ENCODE measurements around the gene HSD17B3. TPM values are rescaled to one million over a fixed set of nuclear protein-coding genes. Genes with fewer than 3 reads are reported as not detected.

Gene HSD17B3
- total RNA-seq, 1 experiment from 2014 or later: not detected

DNA sequence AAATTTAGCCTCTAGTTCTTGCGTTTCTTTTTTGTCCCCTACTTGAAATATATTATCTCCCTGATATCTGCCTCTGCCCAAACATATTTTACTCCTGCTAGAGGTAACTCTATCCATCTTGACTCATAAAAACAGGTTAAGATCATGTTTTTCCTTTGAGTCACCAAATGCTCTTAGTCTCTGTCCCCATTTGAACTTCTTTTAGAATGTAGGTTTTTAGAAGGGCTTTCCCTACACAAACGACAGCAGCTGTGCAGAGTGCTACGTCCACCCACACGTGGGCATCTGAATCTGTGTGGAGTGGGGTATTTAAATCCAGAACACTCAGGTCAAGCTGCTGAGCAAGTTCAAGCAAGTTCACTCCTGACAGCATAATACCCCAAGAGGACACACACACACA, 2.2 kb downstream of the HSD17B3 start:
- BruUV-seq (replicated peaks): no TSS peak
- peak; percentile 12 to 81 for DNase-seq
- intact Hi-C loops (cut with micrococcal nuclease; ENCODE audit: unreplicated experiment): no loop called here

DNA sequence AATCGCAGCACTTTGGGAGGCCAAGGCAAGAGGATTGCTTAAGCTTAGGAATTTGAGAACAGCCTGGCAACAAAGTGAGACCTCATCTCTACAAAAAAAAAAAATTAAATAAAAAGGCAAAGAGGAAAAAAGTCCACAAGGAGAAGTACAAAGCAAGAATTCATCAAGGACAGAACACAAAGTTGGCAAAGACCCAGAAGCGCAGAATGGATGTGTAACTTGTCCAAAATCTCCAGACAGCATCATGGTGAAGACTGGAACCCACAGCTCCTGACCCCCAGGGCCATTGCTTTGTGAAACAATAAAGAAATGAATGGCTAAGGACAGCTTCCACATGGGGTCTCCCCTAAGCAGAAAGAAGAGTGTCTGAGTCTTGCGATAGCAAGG, 7.8 kb downstream of the HSD17B3 start:
- Histone ChIP-seq H3K36me3 (ENCODE audit: low read depth) (no peaks in the 10 kb centered on the region), H3K9me3 (ENCODE audit: insufficient read depth, low read depth) (no peaks in the 10 kb centered on the region), H3K27ac (no peak overlapping the region), H3K4me1 (replicated peaks; ENCODE audit: insufficient read depth) (peaks cover under 1% of the 10 kb centered on the region; the same call in 1 of the 2 replicates), H3K4me3 (no peak overlapping the region), H3K4me2 (no peak overlapping the region), H2AFZ (no peak overlapping the region), H3K9me2 (ENCODE audit: insufficient read depth) (no peaks in the 10 kb centered on the region), H3F3A (ENCODE audit: insufficient read depth, low read depth) (no peaks in the 10 kb centered on the region), H3K79me2 (ENCODE audit: low read depth) (no peaks in the 10 kb centered on the region), H4K20me1 (ENCODE audit: insufficient read depth) (no peaks in the 10 kb centered on the region), H3K27me3 (ENCODE audit: insufficient read depth, low read depth) (no peaks in the 10 kb centered on the region)
- TF ChIP-seq EZH2 (IDR thresholded peaks at IDR 0.05; ENCODE audit: low read depth): no peak
- TF ChIP-seq, protein P1, sequence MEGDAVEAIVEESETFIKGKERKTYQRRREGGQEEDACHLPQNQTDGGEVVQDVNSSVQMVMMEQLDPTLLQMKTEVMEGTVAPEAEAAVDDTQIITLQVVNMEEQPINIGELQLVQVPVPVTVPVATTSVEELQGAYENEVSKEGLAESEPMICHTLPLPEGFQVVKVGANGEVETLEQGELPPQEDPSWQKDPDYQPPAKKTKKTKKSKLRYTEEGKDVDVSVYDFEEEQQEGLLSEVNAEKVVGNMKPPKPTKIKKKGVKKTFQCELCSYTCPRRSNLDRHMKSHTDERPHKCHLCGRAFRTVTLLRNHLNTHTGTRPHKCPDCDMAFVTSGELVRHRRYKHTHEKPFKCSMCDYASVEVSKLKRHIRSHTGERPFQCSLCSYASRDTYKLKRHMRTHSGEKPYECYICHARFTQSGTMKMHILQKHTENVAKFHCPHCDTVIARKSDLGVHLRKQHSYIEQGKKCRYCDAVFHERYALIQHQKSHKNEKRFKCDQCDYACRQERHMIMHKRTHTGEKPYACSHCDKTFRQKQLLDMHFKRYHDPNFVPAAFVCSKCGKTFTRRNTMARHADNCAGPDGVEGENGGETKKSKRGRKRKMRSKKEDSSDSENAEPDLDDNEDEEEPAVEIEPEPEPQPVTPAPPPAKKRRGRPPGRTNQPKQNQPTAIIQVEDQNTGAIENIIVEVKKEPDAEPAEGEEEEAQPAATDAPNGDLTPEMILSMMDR (conservative IDR thresholded peaks at IDR 0.05): no peak
- intact Hi-C loops (cut with micrococcal nuclease; ENCODE audit: unreplicated experiment): no loop called here
- no peak for DNase-seq
- ChIA-PET POLR2A (ENCODE audit: unreplicated experiment) (no interaction called here), CTCF (no interaction called here)
- BruUV-seq (replicated peaks): no TSS peak

More for the DNA sequence above, 2.2 kb downstream of the HSD17B3 start:
- Histone ChIP-seq H3K4me2 (peak overlapping the region; percentile 42; the same call in 1 of the 2 replicates), H3K79me2 (ENCODE audit: low read depth) (no peaks in the 10 kb centered on the region), H3K9me3 (ENCODE audit: insufficient read depth, low read depth) (no peaks in the 10 kb centered on the region), H3K27ac (no peak overlapping the region), H3K4me1 (replicated peaks; ENCODE audit: insufficient read depth) (peaks cover 13% of the 10 kb centered on the region; the same call in 1 of the 2 replicates), H3F3A (ENCODE audit: insufficient read depth, low read depth) (no peaks in the 10 kb centered on the region), H3K4me3 (no peak overlapping the region), H3K27me3 (ENCODE audit: insufficient read depth, low read depth) (no peaks in the 10 kb centered on the region), H3K9me2 (ENCODE audit: insufficient read depth) (no peaks in the 10 kb centered on the region), H4K20me1 (ENCODE audit: insufficient read depth) (no peaks in the 10 kb centered on the region), H3K36me3 (ENCODE audit: low read depth) (no peaks in the 10 kb centered on the region), H2AFZ (no peak overlapping the region)
- POLR2A ChIA-PET (ENCODE audit: unreplicated experiment): interaction anchor here (0.6 kb wide), 1 partner anchor 16 kb away, joined by 17 read pairs; no protein-coding TSS in a partner anchor
- TF ChIP-seq, protein P1 (conservative IDR thresholded peaks at IDR 0.05): no peak
- TF ChIP-seq EZH2 (IDR thresholded peaks at IDR 0.05; ENCODE audit: low read depth): no peak
- CTCF ChIA-PET: interaction anchor here (0.6 kb wide), 1 partner anchor 1619 kb away, joined by 8 read pairs; no protein-coding TSS in a partner anchor

DNA sequence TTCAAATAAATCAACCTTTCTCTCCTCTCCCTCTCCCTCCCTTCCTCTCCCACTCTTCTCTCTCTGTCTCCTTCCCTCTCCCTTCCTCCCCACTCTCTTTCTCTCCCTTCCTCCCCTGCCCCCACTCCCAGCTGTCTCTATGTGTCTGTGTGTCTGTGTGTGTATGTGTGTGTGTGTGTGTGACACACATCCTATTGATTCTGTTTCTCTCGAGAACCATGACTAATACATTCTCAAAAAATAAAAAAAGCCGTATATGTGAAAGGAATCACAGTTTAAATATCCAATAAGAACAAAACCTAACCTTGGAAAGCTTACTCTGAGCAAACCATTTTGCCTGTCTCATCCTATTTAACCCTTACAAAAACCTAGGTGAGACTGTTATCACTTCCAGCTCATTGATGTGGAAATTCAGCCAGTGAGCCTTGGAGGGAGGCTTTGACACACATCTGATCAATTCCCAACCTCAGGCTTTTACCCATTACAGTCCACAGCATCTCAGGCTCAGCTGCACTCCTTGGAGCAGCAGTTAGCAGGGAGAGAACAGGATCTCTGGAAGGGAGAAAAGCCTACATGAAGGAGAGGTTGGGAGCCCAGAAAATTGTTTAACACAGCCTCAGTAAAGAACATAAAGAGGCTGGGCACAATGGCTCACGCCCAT, 8.3 kb downstream of the HSD17B3 start:
- Histone ChIP-seq H3K9me3 (ENCODE audit: insufficient read depth, low read depth) (no peaks in the 10 kb centered on the region), H3K27me3 (ENCODE audit: insufficient read depth, low read depth) (no peaks in the 10 kb centered on the region), H3K4me3 (no peak overlapping the region), H3K9me2 (ENCODE audit: insufficient read depth) (no peaks in the 10 kb centered on the region), H3F3A (ENCODE audit: insufficient read depth, low read depth) (no peaks in the 10 kb centered on the region), H3K27ac (no peak overlapping the region), H3K79me2 (ENCODE audit: low read depth) (no peaks in the 10 kb centered on the region), H3K4me1 (replicated peaks; ENCODE audit: insufficient read depth) (no peaks in the 10 kb centered on the region), H3K4me2 (no peak overlapping the region), H3K36me3 (ENCODE audit: low read depth) (no peaks in the 10 kb centered on the region), H2AFZ (no peak overlapping the region), H4K20me1 (ENCODE audit: insufficient read depth) (no peaks in the 10 kb centered on the region)
- ChIA-PET POLR2A (ENCODE audit: unreplicated experiment) (no interaction called here), CTCF (no interaction called here)
- DNase-seq: no peak
- TF ChIP-seq, protein P1 (conservative IDR thresholded peaks at IDR 0.05): no peak
- no peak for TF ChIP-seq EZH2 (IDR thresholded peaks at IDR 0.05; ENCODE audit: low read depth)
- BruUV-seq (replicated peaks): no TSS peak
- intact Hi-C loops (cut with micrococcal nuclease; ENCODE audit: unreplicated experiment): no loop called here

Measured in PC-9 (cell line).